Measurements from ENCODE around the gene FZD7.

The FZD7 gene

GRCh38 chr2:202038471-202039277 lies 5.0 kb downstream of the FZD7 start:
- peak; percentile 45 for DNase-seq

- DNase-seq = peak; percentile 45
Observed at GRCh38 chr2:202039278-202040078, 5.8 kb downstream of the FZD7 start.

GRCh38 chr2:202040079-202040844 lies 6.6 kb downstream of the FZD7 start:
- no peak for DNase-seq

- DNase-seq = no peak
Observed at GRCh38 chr2:202042444-202042843, 8.8 kb downstream of the FZD7 start.

GRCh38 chr2:202043475-202043874 lies 9.8 kb downstream of the FZD7 start:
- DNase-seq = no peak

GRCh38 chr2:202044777-202045176 lies 11.1 kb downstream of the FZD7 start:
- no peak for DNase-seq

GRCh38 chr2:202046572-202046971 lies 12.9 kb downstream of the FZD7 start:
- DNase-seq = no peak

- DNase-seq = no peak
Observed at GRCh38 chr2:202049092-202049728, 15.6 kb downstream of the FZD7 start.

GRCh38 chr2:202049840-202050239 lies 16.2 kb downstream of the FZD7 start:
- DNase-seq = no peak

GRCh38 chr2:202050652-202051051 lies 17.0 kb downstream of the FZD7 start:
- DNase-seq = no peak

GRCh38 chr2:202051499-202052161 lies 18.0 kb downstream of the FZD7 start:
- DNase-seq = peak; percentile 18

- no peak for DNase-seq
Observed at GRCh38 chr2:202052235-202052634, 18.6 kb downstream of the FZD7 start.

- DNase-seq = peak; percentile 34
Observed at GRCh38 chr2:202054679-202055078, 21.0 kb downstream of the FZD7 start.

GRCh38 chr2:202056611-202057010 lies 23.0 kb downstream of the FZD7 start:
- no peak for DNase-seq

- DNase-seq = peak; percentile 24
Observed at GRCh38 chr2:202060218-202060617, 26.6 kb downstream of the FZD7 start.

GRCh38 chr2:202061695-202062094 lies 28.0 kb downstream of the FZD7 start:
- DNase-seq = peak; percentile 16

GRCh38 chr2:202064171-202064880 lies 30.7 kb downstream of the FZD7 start:
- DNase-seq = peak; percentile 55

GRCh38 chr2:202064881-202065230 lies 31.2 kb downstream of the FZD7 start:
- DNase-seq = no peak

- DNase-seq = no peak
Observed at GRCh38 chr2:202065876-202066275, 32.2 kb downstream of the FZD7 start.

- no peak for DNase-seq
Observed at GRCh38 chr2:202066875-202067274, 33.2 kb downstream of the FZD7 start.

- no peak for DNase-seq
Observed at GRCh38 chr2:202067589-202067988, 33.9 kb downstream of the FZD7 start.
